GM19468 (cell line): ENCODE data around the gene INSM2.

ENCODE experiments used
- ATAC-seq: cut with Tn5 transposase; IDR thresholded peaks from one replicate; pipeline ENCODE4 v1.9.1; 2021; ENCODE audit warnings: mild to moderate bottlenecking, moderate library complexity, moderate number of reproducible peaks; ENCODE audit not compliant: unreplicated experiment; ENCODE audit errors: extremely low read depth

Gene INSM2

DNA sequence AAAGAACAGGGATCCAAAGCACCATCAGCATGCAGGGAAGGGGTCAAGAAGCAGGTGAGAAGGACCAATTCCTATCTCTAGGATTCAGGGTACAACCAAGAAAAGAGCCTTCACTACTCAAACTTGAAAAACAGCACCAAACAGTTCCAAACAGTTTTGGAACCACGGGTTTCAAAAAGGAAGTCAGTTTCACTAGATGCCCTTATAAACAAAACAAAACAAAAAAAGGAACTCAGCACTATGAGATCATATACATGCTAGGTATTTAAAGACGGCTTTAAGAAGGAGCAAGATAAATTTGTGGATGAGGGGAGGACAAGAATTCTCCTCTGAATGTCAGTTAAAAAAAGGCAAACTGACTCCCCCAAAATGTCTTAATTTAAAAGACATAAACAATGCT lies 6.0 kb downstream of the INSM2 start:
- no peak for ATAC-seq

DNA sequence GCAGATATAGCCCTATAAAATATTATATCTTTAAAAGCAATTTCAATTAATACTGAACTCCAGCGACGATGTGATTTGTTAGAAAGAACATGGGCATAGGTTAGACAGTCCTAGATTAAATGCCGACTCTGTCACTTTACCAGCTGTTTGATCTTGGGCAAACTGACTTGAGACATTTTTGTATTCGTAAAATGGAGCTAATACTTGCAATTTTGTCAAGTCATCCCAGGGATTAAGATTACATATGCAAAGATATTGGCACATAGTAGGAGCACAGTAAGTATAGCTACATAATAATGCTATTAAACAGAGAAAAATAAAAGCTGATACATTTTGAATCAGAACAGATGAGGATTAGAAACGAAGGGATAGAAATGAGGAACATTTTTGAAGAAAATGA lies 9.0 kb downstream of the INSM2 start:
- no peak for ATAC-seq

DNA sequence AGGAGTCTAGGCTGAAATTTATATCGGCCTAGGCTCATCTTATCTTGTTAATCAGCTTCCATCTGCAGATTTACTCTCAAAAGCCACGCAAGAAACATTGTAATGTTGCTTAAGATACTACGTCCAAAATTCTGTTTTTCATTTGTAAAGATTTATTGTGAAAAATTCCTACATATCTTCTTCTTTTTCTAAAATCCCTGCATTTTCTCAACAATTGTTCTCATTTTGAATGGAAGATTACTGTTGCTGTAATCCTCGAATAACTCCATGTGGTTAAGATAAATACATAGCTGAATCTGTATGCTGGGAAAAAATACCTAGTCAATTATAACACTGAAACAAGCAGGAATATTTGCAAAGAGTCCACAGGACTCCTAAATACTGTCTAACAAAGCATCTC lies 15.6 kb downstream of the INSM2 start:
- ATAC-seq = no peak

DNA sequence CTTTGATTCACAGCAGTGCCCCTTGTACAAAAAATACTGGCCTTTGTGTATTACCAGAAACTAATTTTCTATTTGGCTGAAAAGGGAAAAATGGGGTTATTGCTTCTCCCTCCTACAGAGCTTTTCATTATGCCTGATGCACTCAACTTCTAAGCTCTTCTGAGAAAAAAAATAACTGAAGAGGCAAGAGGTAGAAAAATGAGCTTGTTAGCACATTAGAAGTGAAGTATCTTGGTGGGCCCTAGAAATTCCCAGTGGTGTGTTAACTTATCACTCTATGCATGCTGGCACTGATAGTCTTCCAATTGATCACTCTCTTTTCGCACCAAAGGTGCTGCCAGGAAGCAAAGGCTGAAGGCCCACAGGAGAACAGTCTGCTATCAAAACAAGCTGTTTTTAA lies 17.1 kb downstream of the INSM2 start:
- ATAC-seq = no peak

DNA sequence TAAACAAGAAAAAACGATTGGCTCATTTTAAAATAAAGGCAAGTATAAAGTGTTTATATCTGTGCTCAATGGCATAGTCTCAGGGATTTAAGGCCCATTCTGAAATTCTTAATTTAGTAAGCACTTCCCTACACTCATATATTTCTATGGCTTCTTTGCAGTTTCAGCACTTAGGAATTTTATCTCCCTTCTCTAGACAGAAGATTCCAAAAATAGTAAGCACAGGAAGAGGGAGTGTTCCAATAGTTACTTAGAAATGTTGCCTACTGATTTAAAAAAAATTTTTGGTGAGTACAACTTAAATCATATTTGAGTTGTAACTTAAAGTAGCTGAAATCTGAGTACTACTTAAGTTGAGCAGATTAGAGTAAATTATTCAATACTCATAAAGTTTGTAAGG lies 19.8 kb downstream of the INSM2 start:
- no peak for ATAC-seq

DNA sequence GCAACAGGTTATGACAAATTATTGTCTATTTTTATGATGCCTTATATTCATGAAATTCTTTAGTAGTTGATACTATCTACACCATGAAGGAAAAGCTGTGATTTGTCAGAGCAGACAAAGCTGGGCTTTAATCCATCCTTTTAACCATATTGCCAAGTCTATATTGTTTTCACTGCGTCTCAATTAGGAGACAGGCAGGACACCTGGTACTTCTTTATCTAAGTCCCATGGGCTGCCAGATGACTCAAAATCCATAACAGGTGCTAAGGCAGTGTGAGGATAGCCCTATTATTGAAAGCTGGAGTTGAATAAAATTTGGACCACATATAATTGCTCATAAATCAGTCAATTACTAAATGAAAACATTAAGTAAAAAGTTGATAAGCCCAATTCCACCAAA lies 22.6 kb downstream of the INSM2 start:
- no peak for ATAC-seq

DNA sequence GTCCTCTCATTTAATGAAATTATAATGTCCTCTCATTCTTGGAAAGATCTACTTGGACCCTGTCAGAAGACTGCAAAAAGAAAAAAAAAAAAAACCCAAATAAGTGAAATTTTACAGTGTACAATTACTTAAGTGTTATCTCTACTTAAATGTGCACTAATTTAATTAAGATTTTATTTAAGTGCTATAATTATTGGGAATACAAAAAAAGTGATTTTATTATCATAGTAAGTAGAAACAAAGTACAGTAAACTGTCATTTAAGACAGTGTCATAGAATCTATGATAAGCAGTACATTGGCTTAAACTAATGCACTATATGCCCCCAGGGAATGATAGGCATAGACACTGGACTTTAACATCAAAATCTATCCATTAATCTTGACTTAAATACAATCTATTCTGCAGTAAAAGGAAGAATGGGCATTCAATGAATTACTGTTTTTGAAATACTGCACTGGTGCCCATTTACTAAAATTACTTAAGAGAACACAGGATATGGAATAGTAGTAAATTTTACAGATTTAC lies 23.3 kb downstream of the INSM2 start:
- ATAC-seq = no peak

DNA sequence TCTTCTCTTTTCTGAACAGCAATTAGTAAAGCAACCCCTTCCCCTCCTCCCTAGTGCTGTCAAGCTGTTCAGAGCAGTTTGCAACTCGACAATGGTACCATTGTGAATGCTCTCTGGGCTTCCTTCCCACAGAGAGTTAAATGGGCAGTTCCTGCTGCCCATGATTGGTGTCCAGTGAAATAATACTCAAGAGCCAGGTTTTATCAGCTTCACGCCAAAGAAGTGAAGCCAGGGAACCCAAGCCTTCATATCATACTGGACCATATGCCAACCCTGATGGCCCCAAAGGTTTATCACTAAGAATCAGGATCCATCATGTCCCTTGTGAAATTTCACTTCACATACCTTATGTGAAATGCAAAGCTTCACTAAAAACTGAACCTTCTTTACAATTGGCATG lies 24.7 kb downstream of the INSM2 start:
- ATAC-seq = no peak

DNA sequence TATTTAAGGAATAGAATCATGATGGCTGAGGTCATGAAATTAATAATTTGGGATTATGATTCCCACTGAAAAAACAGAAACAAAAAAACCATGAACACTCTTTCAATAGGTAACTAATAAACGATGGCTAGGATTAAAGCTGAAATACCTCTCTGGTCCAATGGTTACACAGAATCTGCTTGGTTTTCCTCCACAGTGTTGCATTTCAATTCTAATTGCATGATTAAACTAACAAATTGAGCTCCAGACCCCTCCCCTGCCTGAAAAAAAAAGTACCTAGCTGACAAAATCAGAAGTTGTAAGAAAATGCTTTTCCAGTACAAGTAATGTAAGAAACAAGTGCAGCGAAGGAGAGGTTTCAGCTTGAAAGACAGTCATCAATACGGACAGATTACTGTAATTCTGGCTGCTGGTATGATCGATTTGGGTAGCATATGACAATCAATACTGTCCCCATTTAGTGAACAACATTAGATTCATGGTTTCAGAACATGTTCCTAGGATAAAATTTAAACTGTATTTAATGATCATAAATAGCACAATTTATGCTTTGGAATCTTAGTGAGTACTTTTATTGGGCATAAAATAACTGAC lies 32.0 kb downstream of the INSM2 start:
- no peak for ATAC-seq

DNA sequence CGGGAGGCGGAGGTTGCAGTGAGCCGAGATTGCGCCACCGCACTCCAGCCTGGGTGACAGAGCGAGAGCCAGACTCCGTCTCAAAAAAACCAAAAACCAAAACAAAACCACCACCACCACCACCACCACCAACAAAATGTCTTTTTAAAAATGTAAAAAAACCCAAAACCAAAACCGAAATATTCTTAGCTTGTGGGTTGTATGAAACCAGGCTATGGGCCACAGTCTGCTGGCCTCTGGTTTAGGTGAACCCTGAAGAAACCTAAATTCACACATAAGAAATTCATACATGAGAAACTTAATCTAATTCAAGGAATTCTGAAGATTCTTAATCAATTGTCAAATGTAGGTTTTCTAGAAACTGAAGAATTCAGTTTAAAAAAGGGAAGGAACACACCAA lies 37.6 kb downstream of the INSM2 start:
- no peak for ATAC-seq

DNA sequence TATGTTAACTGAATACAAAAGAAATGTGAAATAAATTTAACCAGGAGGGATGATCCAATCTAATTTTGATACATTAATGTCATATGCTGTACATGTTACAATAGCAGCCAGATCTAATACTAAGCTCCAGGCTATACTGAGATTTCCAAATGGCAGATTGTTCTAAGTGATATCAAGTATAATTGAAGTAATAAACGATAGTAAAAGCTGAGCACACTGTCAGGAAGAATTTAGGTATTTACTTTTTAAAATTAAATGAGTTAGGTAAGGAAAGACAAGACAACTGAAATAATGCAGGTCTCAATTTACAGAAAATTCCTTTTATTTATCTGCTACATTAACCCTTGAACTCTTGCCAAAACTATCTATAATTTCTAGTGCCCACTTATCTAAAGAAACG lies 39.9 kb downstream of the INSM2 start:
- no peak for ATAC-seq

DNA sequence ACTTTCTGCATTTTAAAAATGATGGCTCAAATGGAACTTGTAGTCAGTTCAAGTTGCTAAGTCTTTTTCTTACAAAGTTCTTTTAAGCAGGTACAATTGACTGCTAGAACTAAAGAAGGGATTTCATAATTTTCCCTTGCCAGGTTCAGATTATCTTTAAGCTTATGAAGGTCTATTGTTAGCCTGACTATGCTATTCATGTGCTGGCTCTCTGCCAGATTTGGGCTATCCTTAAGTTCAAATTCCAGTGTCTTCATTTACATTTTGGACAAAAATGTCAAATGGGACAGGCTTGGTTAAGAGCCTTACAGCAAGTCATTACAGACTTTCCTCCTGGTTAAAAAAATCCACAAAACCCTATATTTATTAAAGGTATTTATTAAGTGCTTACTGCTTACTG lies 42.3 kb downstream of the INSM2 start:
- ATAC-seq = no peak

DNA sequence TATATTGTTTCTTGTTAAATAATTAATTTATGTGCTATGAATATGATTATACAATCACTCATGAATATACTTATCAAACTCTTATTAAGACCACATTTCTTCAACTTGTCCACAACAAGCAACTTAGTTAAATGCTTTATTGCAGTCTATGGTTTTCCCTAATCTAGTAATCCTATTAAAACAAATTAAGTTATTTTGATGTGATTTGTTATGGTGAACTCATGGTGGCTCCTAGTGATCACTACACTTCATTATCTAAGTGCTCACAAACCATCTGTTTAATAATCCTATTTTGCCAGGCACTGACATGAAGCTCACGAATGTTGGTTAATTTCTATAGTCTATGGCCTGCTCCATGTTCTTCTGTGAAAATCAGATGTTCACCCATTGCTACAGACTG lies 42.9 kb downstream of the INSM2 start:
- ATAC-seq = no peak

DNA sequence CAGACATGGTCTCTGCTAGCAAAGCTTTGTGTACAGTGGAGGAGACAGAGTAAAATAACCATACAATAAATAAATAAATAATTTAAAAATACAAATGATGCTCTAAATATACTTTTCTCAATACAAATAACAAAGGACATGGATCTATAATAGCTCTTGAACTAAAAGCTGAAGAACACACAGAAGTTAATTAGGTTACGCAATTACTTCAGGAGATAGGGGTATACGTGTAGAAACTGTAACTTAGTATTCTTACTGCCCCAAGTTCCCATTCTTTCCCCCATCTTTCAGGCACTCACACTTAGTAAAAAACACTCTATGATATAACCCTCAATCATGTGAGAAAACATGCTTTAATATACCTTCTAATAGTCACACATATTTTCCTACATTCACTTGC lies 44.2 kb downstream of the INSM2 start:
- ATAC-seq = no peak

DNA sequence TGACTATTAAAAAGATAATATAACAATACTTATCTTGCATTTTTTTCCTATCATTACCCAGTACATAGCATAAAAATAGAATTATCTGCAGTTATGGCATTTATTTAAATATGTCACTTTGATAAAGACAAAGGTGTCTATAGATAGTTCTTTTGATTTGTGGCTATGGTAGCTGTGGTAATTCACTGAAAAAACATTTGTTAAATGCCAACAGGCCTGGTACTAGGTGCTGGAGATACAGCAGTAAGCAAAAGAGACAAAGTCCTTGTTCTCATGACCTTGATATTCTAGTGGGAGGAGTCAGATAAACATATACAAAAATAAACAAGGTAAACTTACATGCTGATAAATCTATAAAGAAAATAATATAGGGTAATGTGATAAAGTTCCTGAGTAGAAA lies 44.7 kb downstream of the INSM2 start:
- ATAC-seq = no peak
